ENCODE data around the gene PTPRT.

Gene PTPRT

GRCh38 chr20:42864116-42864515 is 325.6 kb downstream of the PTPRT start:
- TF ChIP-seq EZH2phosphoT487 (conservative IDR thresholded peaks at IDR 0.05; ENCODE audit: low read length), result no peak
- Histone ChIP-seq H3F3A (ENCODE audit: insufficient read depth) (no peaks in the 10 kb centered on the region), H3K9ac (ENCODE audit: low read length) (no peak overlapping the region), H3K36me3 (ENCODE audit: low read length) (no peaks in the 10 kb centered on the region), H3K4me3 (ENCODE audit: insufficient read depth, low read length, poor library complexity, severe bottlenecking) (no peak overlapping the region), H3K9me3 (ENCODE audit: insufficient read depth, low read length) (no peaks in the 10 kb centered on the region), H3K27me3 (ENCODE audit: low read length) (no peaks in the 10 kb centered on the region), H3K79me2 (ENCODE audit: insufficient read depth, low read length) (no peaks in the 10 kb centered on the region), H3K4me2 (ENCODE audit: low read depth, low read length, poor library complexity, severe bottlenecking) (no peak overlapping the region), H2AFZ (ENCODE audit: low read depth, low read length, severe bottlenecking) (no peak overlapping the region), H3K27ac (ENCODE audit: low read depth, low read length) (no peak overlapping the region), H4K20me1 (ENCODE audit: low read depth, low read length) (no peaks in the 10 kb centered on the region), H3K9me2 (replicated peaks; ENCODE audit: insufficient read depth, low read length) (no peaks in the 10 kb centered on the region)

GRCh38 chr20:42862446-42862845 is 327.3 kb downstream of the PTPRT start:
- H3K36me3 ChIP-seq (ENCODE audit: low read length), result no peaks in the 10 kb centered on the region
- H3K27me3 ChIP-seq (ENCODE audit: low read length), result no peaks in the 10 kb centered on the region
- H2AFZ ChIP-seq (ENCODE audit: low read depth, low read length, severe bottlenecking), result no peak overlapping the region
- H3K9ac ChIP-seq (ENCODE audit: low read length), result no peak overlapping the region
- no peak overlapping the region for H3K27ac ChIP-seq (ENCODE audit: low read depth, low read length)
- H3K9me3 ChIP-seq (ENCODE audit: insufficient read depth, low read length), result no peaks in the 10 kb centered on the region
- no peaks in the 10 kb centered on the region for H4K20me1 ChIP-seq (ENCODE audit: low read depth, low read length)
- TF ChIP-seq EZH2phosphoT487 (conservative IDR thresholded peaks at IDR 0.05; ENCODE audit: low read length), result no peak
- TF ChIP-seq, protein P1, sequence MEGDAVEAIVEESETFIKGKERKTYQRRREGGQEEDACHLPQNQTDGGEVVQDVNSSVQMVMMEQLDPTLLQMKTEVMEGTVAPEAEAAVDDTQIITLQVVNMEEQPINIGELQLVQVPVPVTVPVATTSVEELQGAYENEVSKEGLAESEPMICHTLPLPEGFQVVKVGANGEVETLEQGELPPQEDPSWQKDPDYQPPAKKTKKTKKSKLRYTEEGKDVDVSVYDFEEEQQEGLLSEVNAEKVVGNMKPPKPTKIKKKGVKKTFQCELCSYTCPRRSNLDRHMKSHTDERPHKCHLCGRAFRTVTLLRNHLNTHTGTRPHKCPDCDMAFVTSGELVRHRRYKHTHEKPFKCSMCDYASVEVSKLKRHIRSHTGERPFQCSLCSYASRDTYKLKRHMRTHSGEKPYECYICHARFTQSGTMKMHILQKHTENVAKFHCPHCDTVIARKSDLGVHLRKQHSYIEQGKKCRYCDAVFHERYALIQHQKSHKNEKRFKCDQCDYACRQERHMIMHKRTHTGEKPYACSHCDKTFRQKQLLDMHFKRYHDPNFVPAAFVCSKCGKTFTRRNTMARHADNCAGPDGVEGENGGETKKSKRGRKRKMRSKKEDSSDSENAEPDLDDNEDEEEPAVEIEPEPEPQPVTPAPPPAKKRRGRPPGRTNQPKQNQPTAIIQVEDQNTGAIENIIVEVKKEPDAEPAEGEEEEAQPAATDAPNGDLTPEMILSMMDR (IDR thresholded peaks at IDR 0.05; ENCODE audit: insufficient read depth, low read length, poor library complexity, severe bottlenecking), result no peak
- no peaks in the 10 kb centered on the region for H3F3A ChIP-seq (ENCODE audit: insufficient read depth)
- H3K9me2 ChIP-seq (replicated peaks; ENCODE audit: insufficient read depth, low read length), result no peaks in the 10 kb centered on the region
- H3K4me2 ChIP-seq (ENCODE audit: low read depth, low read length, poor library complexity, severe bottlenecking), result no peak overlapping the region
- no peaks in the 10 kb centered on the region for H3K79me2 ChIP-seq (ENCODE audit: insufficient read depth, low read length)
- no peak overlapping the region for H3K4me3 ChIP-seq (ENCODE audit: insufficient read depth, low read length, poor library complexity, severe bottlenecking)

DNA sequence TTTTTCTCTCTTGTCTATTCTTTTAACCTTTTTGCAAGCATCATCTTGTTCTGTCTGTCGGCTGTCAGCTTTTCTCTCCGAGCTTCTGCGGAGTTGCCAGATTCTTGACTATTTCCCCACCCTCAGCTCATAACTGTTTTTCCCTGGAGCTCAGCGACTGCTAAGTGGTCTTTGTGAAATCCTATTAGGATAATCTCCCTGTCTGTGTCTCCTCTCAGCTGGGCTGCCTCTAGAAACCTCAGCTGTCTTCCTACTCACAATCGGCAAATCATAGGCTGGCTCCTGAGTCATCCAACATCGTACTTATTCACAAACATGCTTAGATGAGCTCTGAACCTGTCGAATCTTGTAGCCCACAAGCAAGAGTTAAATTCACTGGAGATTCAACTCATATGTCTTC is 332.3 kb downstream of the PTPRT start:
- Histone ChIP-seq H3K4me3 (ENCODE audit: insufficient read depth, low read length, poor library complexity, severe bottlenecking) (no peak overlapping the region), H3K9me3 (ENCODE audit: insufficient read depth, low read length) (no peaks in the 10 kb centered on the region), H3K36me3 (ENCODE audit: low read length) (no peaks in the 10 kb centered on the region), H4K20me1 (ENCODE audit: low read depth, low read length) (no peaks in the 10 kb centered on the region), H3K27ac (ENCODE audit: low read depth, low read length) (no peak overlapping the region), H3F3A (ENCODE audit: insufficient read depth) (no peaks in the 10 kb centered on the region), H3K4me2 (ENCODE audit: low read depth, low read length, poor library complexity, severe bottlenecking) (no peak overlapping the region), H3K9me2 (replicated peaks; ENCODE audit: insufficient read depth, low read length) (no peaks in the 10 kb centered on the region), H3K9ac (ENCODE audit: low read length) (no peak overlapping the region), H2AFZ (ENCODE audit: low read depth, low read length, severe bottlenecking) (no peak overlapping the region), H3K79me2 (ENCODE audit: insufficient read depth, low read length) (no peaks in the 10 kb centered on the region), H3K27me3 (ENCODE audit: low read length) (no peaks in the 10 kb centered on the region)
- TF ChIP-seq, protein P1 (IDR thresholded peaks at IDR 0.05; ENCODE audit: insufficient read depth, low read length, poor library complexity, severe bottlenecking), result no peak
- TF ChIP-seq EZH2phosphoT487 (conservative IDR thresholded peaks at IDR 0.05; ENCODE audit: low read length), result no peak

- Histone ChIP-seq H3K9ac (ENCODE audit: low read length) (no peak overlapping the region), H3K79me2 (ENCODE audit: insufficient read depth, low read length) (no peaks in the 10 kb centered on the region), H3K4me2 (ENCODE audit: low read depth, low read length, poor library complexity, severe bottlenecking) (no peak overlapping the region), H3K36me3 (ENCODE audit: low read length) (no peaks in the 10 kb centered on the region), H3F3A (ENCODE audit: insufficient read depth) (no peaks in the 10 kb centered on the region), H3K9me2 (replicated peaks; ENCODE audit: insufficient read depth, low read length) (no peaks in the 10 kb centered on the region), H3K27ac (ENCODE audit: low read depth, low read length) (no peak overlapping the region), H4K20me1 (ENCODE audit: low read depth, low read length) (no peaks in the 10 kb centered on the region), H3K4me3 (ENCODE audit: insufficient read depth, low read length, poor library complexity, severe bottlenecking) (no peak overlapping the region), H2AFZ (ENCODE audit: low read depth, low read length, severe bottlenecking) (no peak overlapping the region), H3K9me3 (ENCODE audit: insufficient read depth, low read length) (no peaks in the 10 kb centered on the region), H3K27me3 (ENCODE audit: low read length) (no peaks in the 10 kb centered on the region)
- TF ChIP-seq, protein P1 (IDR thresholded peaks at IDR 0.05; ENCODE audit: insufficient read depth, low read length, poor library complexity, severe bottlenecking), result no peak
- TF ChIP-seq EZH2phosphoT487 (conservative IDR thresholded peaks at IDR 0.05; ENCODE audit: low read length), result no peak
These were observed 333.8 kb downstream of the PTPRT start for GRCh38 chr20:42855896-42856295.

Measured in SU-DHL-6 (cell line).